ENCODE measurements around the gene ARL15. TPM values are rescaled to one million over a fixed set of nuclear protein-coding genes. Genes with fewer than 3 reads are reported as not detected.

Gene ARL15
- total RNA-seq, 1 experiment from 2014 or later: 18.3 TPM

- ChIA-PET CTCF (no interaction called here), POLR2A (ENCODE audit: low non-redundant PET) (no interaction called here)
- no peak overlapping the region for H3K27ac ChIP-seq (ENCODE audit: low read depth, low read length, poor library complexity, severe bottlenecking)
- peak; percentile 2 for DNase-seq (ENCODE audit: low spot score)
- H3K9me3 ChIP-seq (ENCODE audit: low read depth, low read length, poor library complexity, severe bottlenecking): no peaks in the 10 kb centered on the region
- BruUV-seq (replicated peaks): no TSS peak
- no peaks in the 10 kb centered on the region for H3K27me3 ChIP-seq (replicated peaks; ENCODE audit: insufficient read depth, low read depth, low read length, poor library complexity)
- H3K36me3 ChIP-seq (ENCODE audit: insufficient read depth, low read length, poor library complexity, severe bottlenecking): no peaks in the 10 kb centered on the region
- no peak overlapping the region for H3K4me3 ChIP-seq (ENCODE audit: low read depth, low read length, poor library complexity, severe bottlenecking)
- TF ChIP-seq CTCF (conservative IDR thresholded peaks at IDR 0.05; ENCODE audit: low read depth, low read length): peak; percentile 32; the same call in 1 of the 2 replicates
- TF ChIP-seq EZH2 (IDR thresholded peaks at IDR 0.05; ENCODE audit: borderline replicate concordance, low read depth, low read length, poor library complexity, severe bottlenecking): no peak
- intact Hi-C loops (cut with micrococcal nuclease; ENCODE audit: unreplicated experiment): no loop called here
- no peaks in the 10 kb centered on the region for H3K4me1 ChIP-seq (ENCODE audit: insufficient read depth, low read length, poor library complexity, severe bottlenecking)
These were observed 162.1 kb downstream of the ARL15 start for GRCh38 chr5:54148067-54148845.

- ChIA-PET POLR2A (ENCODE audit: low non-redundant PET) (no interaction called here), CTCF (no interaction called here)
- no peaks in the 10 kb centered on the region for H3K9me3 ChIP-seq (ENCODE audit: low read depth, low read length, poor library complexity, severe bottlenecking)
- no peak for DNase-seq (ENCODE audit: low spot score)
- H3K36me3 ChIP-seq (ENCODE audit: insufficient read depth, low read length, poor library complexity, severe bottlenecking): no peaks in the 10 kb centered on the region
- no TSS peak for BruUV-seq (replicated peaks)
- no peak overlapping the region for H3K27ac ChIP-seq (ENCODE audit: low read depth, low read length, poor library complexity, severe bottlenecking)
- H3K4me1 ChIP-seq (ENCODE audit: insufficient read depth, low read length, poor library complexity, severe bottlenecking): no peaks in the 10 kb centered on the region
- intact Hi-C loops (cut with micrococcal nuclease; ENCODE audit: unreplicated experiment): no loop called here
- no peak overlapping the region for H3K4me3 ChIP-seq (ENCODE audit: low read depth, low read length, poor library complexity, severe bottlenecking)
- TF ChIP-seq EZH2 (IDR thresholded peaks at IDR 0.05; ENCODE audit: borderline replicate concordance, low read depth, low read length, poor library complexity, severe bottlenecking) (no peak), CTCF (conservative IDR thresholded peaks at IDR 0.05; ENCODE audit: low read depth, low read length) (no peak)
- no peaks in the 10 kb centered on the region for H3K27me3 ChIP-seq (replicated peaks; ENCODE audit: insufficient read depth, low read depth, low read length, poor library complexity)
These were observed 163.5 kb downstream of the ARL15 start for GRCh38 chr5:54146916-54147315.

- ChIA-PET POLR2A (ENCODE audit: low non-redundant PET) (no interaction called here), CTCF (no interaction called here)
- Histone ChIP-seq H3K4me1 (ENCODE audit: insufficient read depth, low read length, poor library complexity, severe bottlenecking) (no peaks in the 10 kb centered on the region), H3K4me3 (ENCODE audit: low read depth, low read length, poor library complexity, severe bottlenecking) (no peak overlapping the region), H3K27ac (ENCODE audit: low read depth, low read length, poor library complexity, severe bottlenecking) (no peak overlapping the region), H3K27me3 (replicated peaks; ENCODE audit: insufficient read depth, low read depth, low read length, poor library complexity) (no peaks in the 10 kb centered on the region), H3K36me3 (ENCODE audit: insufficient read depth, low read length, poor library complexity, severe bottlenecking) (no peaks in the 10 kb centered on the region), H3K9me3 (ENCODE audit: low read depth, low read length, poor library complexity, severe bottlenecking) (no peaks in the 10 kb centered on the region)
- no TSS peak for BruUV-seq (replicated peaks)
- intact Hi-C loops (cut with micrococcal nuclease; ENCODE audit: unreplicated experiment): no loop called here
- TF ChIP-seq EZH2 (IDR thresholded peaks at IDR 0.05; ENCODE audit: borderline replicate concordance, low read depth, low read length, poor library complexity, severe bottlenecking) (no peak), CTCF (conservative IDR thresholded peaks at IDR 0.05; ENCODE audit: low read depth, low read length) (no peak)
- no peak for DNase-seq (ENCODE audit: low spot score)
These were observed 164.0 kb downstream of the ARL15 start for GRCh38 chr5:54146390-54146789.
